HepG2 (cell line): Measurements from ENCODE around the gene PLCG2. TPM values are rescaled to one million over a fixed set of nuclear protein-coding genes. Genes with fewer than 3 reads are reported as not detected.
A peak's percentile ranks its signal among the peaks of the same experiment; 100 is the strongest.

Experiments used
- GABPB1 ChIP-seq: IDR thresholded peaks from 2 replicates; pipeline ENCODE4 v1.6.1; 2016; ENCODE audit warnings: mild to moderate bottlenecking, missing genetic modification reagents, moderate library complexity, missing compliant biosample characterization
- MAZ ChIP-seq, 2 experiments: sonication (generic) in 1 of 2; formaldehyde crosslinking in 1 of 2; IDR thresholded peaks; 2 replicates each; pipeline versions ENCODE4 v1.5.0 to v1.6.1; 2012 to 2020; ENCODE audit warnings: low read depth in 2 of 2, mild to moderate bottlenecking in 2 of 2, borderline replicate concordance in 1 of 2, improper control_type of control experiment in 1 of 2, low read length in 1 of 2, missing genetic modification reagents in 1 of 2, moderate library complexity in 1 of 2
- NFKB2 ChIP-seq: sonication (generic); formaldehyde crosslinking; IDR thresholded peaks from 2 replicates; pipeline ENCODE4 v1.4.0; 2020; ENCODE audit warnings: missing genetic modification reagents, borderline replicate concordance
- REL ChIP-seq: sonication (generic); formaldehyde crosslinking; conservative IDR thresholded peaks from 2 replicates; pipeline ENCODE4 v1.8.0; 2022; ENCODE audit warnings: mild to moderate bottlenecking, missing genetic modification reagents, moderate library complexity
- TARDBP ChIP-seq: sonication (generic); formaldehyde crosslinking; IDR thresholded peaks from 2 replicates; pipeline ENCODE4 v1.8.0; 2022; ENCODE audit warnings: mild to moderate bottlenecking, missing genetic modification reagents
- TGIF2 ChIP-seq: IDR thresholded peaks from 2 replicates; pipeline ENCODE4 v1.6.1; 2016; ENCODE audit warnings: control low read depth, missing compliant biosample characterization
- ZNF230 ChIP-seq: sonication (generic); formaldehyde crosslinking; IDR thresholded peaks from 2 replicates; pipeline ENCODE4 v1.4.0; 2020; ENCODE audit warnings: mild to moderate bottlenecking, missing genetic modification reagents
- ZNF33A ChIP-seq: sonication (generic); formaldehyde crosslinking; IDR thresholded peaks from 2 replicates; pipeline ENCODE4 v1.5.1; 2020; ENCODE audit warnings: missing genetic modification reagents, mild to moderate bottlenecking, moderate library complexity, borderline replicate concordance
- ZNF441 ChIP-seq: sonication (generic); formaldehyde crosslinking; IDR thresholded peaks from 2 replicates; pipeline ENCODE4 v1.7.0; 2021; ENCODE audit warnings: missing genetic modification reagents, borderline replicate concordance
- ZNF557 ChIP-seq: sonication (generic); formaldehyde crosslinking; IDR thresholded peaks from 2 replicates; pipeline ENCODE4 v1.4.0; 2020; ENCODE audit warnings: missing genetic modification reagents
- ZNF589 ChIP-seq: sonication (generic); formaldehyde crosslinking; conservative IDR thresholded peaks from 2 replicates; pipeline ENCODE4 v1.8.0; 2022; ENCODE audit warnings: mild to moderate bottlenecking, moderate library complexity, missing genetic modification reagents
- ZSCAN9 ChIP-seq: IDR thresholded peaks from 2 replicates; pipeline ENCODE4 v1.6.1; 2016; ENCODE audit warnings: borderline replicate concordance
- polyA plus RNA-seq, 8 experiments: library from polyadenylated mRNA; depleted of rRNA in 3 of 8; stranded (reverse) in 7 of 8; unstranded in 1 of 8; fragments of >200 nt; fragmentation: Illumina TruSeq in 4 of 8; extraction: Trizol in 4 of 8; gene quantifications; 2 replicates each; pipeline versions ENCODE4 v1.2.1 to v1.2.3, GENCODE V29; 2011 to 2016; ENCODE audit warnings: low read depth in 4 of 8, missing spikeins in 1 of 8, mixed read lengths in 1 of 8; ENCODE audit not compliant: insufficient read depth in 1 of 8
- total RNA-seq, 5 experiments: library from RNA; depleted of rRNA; stranded (reverse); fragments of >200 nt; fragmentation: Illumina TruSeq; extraction: Trizol; gene quantifications; 2 replicates each; pipeline ENCODE4 v1.2.3, GENCODE V29; 2016; ENCODE audit warnings: low read depth in 1 of 5
- TF ChIP-seq, protein P1 (sequence below): sonication (generic); formaldehyde crosslinking; conservative IDR thresholded peaks from 2 replicates; pipeline ENCODE4 v1.4.0; 2020; ENCODE audit warnings: mild to moderate bottlenecking, missing genetic modification reagents, moderate library complexity
- TF ChIP-seq, protein P2 (sequence below): IDR thresholded peaks from 2 replicates; pipeline ENCODE4 v1.6.1; 2016
- TF ChIP-seq, protein P3 (sequence below): sonication (generic); formaldehyde crosslinking; IDR thresholded peaks from 2 replicates; pipeline ENCODE4 v1.4.0; 2020; ENCODE audit warnings: missing genetic modification reagents, mild to moderate bottlenecking, borderline replicate concordance
- TF ChIP-seq, protein P4 (sequence below): sonication (generic); formaldehyde crosslinking; IDR thresholded peaks from 2 replicates; pipeline ENCODE4 v1.4.0; 2020; ENCODE audit warnings: missing genetic modification reagents

PLCG2 gene
- total and polyA plus RNA-seq, 2 of the 13 experiments (the other 11 are each of a cell fraction or from before 2014, with no cell fraction given): 0.13 to 0.18 TPM

DNA sequence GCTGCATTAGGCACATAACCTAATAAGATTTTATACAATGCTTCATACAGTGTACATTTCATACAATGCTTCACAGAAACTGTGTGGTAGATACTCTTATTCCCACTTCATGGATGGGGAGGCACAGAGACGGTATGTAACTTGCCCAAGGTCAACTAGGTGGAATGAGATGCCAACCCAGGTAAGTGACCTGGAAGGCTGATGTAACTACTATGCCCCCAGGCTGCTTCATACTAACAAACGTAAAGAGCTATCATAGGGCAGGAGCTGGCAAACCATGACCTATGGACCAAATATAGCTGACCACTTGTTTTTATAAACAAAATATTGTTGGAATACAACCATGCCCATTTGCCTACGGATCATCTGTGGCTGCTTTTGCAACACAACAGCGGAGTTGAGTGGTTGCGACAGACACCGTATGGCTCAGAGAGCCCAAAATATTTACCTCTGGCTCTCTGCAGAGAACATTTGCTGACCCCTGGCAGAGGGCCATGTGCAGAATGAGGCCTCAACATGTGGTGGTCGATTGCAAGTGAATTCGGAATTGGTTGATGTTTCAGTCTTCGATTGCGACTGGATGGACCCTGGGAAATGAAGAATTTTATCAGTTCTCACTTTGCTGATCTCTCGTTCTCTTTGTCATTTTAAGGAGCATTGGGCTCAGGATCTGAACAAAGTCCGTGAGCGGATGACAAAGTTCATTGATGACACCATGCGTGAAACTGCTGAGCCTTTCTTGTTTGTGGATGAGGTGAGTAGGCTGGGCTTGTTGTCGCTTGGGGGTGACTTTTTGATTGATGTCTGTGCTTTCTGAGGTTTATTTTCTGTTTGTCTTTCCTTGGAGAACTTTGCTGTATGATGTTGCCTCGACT lies 109.7 kb downstream of the PLCG2 start (continued):
- TF ChIP-seq, protein P1, sequence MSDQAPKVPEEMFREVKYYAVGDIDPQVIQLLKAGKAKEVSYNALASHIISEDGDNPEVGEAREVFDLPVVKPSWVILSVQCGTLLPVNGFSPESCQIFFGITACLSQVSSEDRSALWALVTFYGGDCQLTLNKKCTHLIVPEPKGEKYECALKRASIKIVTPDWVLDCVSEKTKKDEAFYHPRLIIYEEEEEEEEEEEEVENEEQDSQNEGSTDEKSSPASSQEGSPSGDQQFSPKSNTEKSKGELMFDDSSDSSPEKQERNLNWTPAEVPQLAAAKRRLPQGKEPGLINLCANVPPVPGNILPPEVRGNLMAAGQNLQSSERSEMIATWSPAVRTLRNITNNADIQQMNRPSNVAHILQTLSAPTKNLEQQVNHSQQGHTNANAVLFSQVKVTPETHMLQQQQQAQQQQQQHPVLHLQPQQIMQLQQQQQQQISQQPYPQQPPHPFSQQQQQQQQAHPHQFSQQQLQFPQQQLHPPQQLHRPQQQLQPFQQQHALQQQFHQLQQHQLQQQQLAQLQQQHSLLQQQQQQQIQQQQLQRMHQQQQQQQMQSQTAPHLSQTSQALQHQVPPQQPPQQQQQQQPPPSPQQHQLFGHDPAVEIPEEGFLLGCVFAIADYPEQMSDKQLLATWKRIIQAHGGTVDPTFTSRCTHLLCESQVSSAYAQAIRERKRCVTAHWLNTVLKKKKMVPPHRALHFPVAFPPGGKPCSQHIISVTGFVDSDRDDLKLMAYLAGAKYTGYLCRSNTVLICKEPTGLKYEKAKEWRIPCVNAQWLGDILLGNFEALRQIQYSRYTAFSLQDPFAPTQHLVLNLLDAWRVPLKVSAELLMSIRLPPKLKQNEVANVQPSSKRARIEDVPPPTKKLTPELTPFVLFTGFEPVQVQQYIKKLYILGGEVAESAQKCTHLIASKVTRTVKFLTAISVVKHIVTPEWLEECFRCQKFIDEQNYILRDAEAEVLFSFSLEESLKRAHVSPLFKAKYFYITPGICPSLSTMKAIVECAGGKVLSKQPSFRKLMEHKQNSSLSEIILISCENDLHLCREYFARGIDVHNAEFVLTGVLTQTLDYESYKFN (CRISPR knock-in tag): peak; percentile 83
- TF ChIP-seq MAZ (IDR thresholded peaks at IDR 0.05; ENCODE audit: borderline replicate concordance, low read depth, low read length) (peak; percentile 29; the same call in 1 of the 2 replicates), MAZ (CRISPR knock-in tag; IDR thresholded peaks at IDR 0.05; ENCODE audit: low read depth) (no peak; the same call in 1 of the 2 replicates), ZNF557 (no peak), NFKB2 (CRISPR knock-in tag) (no peak), GABPB1 (0 out of 2 replicates have a peak, but pooled peaks have one; percentile 23), ZNF441 (CRISPR knock-in tag) (peak; percentile 80; the same call in 1 of the 2 replicates), ZNF230 (0 out of 2 replicates have a peak, but pooled peaks have one; percentile 59), ZNF589 (CRISPR knock-in tag) (peak; percentile 78; the same call in 1 of the 2 replicates), TGIF2 (CRISPR knock-in tag) (0 out of 2 replicates have a peak, but pooled peaks have one; percentile 36), REL (CRISPR knock-in tag) (peak; percentile 65; the same call in 1 of the 2 replicates), TARDBP (CRISPR knock-in tag) (peak; percentile 42; the same call in 1 of the 2 replicates), ZSCAN9 (0 out of 2 replicates have a peak, but pooled peaks have one; percentile 39), ZNF33A (CRISPR knock-in tag) (peak; percentile 43; the same call in 1 of the 2 replicates)
- TF ChIP-seq, protein P2, sequence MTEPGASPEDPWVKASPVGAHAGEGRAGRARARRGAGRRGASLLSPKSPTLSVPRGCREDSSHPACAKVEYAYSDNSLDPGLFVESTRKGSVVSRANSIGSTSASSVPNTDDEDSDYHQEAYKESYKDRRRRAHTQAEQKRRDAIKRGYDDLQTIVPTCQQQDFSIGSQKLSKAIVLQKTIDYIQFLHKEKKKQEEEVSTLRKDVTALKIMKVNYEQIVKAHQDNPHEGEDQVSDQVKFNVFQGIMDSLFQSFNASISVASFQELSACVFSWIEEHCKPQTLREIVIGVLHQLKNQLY (CRISPR knock-in tag): peak; percentile 86
- TF ChIP-seq, protein P3, sequence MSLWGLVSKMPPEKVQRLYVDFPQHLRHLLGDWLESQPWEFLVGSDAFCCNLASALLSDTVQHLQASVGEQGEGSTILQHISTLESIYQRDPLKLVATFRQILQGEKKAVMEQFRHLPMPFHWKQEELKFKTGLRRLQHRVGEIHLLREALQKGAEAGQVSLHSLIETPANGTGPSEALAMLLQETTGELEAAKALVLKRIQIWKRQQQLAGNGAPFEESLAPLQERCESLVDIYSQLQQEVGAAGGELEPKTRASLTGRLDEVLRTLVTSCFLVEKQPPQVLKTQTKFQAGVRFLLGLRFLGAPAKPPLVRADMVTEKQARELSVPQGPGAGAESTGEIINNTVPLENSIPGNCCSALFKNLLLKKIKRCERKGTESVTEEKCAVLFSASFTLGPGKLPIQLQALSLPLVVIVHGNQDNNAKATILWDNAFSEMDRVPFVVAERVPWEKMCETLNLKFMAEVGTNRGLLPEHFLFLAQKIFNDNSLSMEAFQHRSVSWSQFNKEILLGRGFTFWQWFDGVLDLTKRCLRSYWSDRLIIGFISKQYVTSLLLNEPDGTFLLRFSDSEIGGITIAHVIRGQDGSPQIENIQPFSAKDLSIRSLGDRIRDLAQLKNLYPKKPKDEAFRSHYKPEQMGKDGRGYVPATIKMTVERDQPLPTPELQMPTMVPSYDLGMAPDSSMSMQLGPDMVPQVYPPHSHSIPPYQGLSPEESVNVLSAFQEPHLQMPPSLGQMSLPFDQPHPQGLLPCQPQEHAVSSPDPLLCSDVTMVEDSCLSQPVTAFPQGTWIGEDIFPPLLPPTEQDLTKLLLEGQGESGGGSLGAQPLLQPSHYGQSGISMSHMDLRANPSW (CRISPR knock-in tag): 0 out of 2 replicates have a peak, but pooled peaks have one; percentile 6
- TF ChIP-seq, protein P4, sequence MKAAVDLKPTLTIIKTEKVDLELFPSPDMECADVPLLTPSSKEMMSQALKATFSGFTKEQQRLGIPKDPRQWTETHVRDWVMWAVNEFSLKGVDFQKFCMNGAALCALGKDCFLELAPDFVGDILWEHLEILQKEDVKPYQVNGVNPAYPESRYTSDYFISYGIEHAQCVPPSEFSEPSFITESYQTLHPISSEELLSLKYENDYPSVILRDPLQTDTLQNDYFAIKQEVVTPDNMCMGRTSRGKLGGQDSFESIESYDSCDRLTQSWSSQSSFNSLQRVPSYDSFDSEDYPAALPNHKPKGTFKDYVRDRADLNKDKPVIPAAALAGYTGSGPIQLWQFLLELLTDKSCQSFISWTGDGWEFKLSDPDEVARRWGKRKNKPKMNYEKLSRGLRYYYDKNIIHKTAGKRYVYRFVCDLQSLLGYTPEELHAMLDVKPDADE (CRISPR knock-in tag): no peak
